T-helper 9 cell (primary cell): ENCODE data around the gene GSK3B.
"Not testable (repeated sequence)": the region's sequence is repeated elsewhere in the genome, so short reads cannot be mapped to it uniquely, and the experiment has no call there.

Experiments used
- DNase-seq: peaks from one replicate; pipeline ENCODE4 v3.0.0-alpha.2; 2020

Gene GSK3B

DNA sequence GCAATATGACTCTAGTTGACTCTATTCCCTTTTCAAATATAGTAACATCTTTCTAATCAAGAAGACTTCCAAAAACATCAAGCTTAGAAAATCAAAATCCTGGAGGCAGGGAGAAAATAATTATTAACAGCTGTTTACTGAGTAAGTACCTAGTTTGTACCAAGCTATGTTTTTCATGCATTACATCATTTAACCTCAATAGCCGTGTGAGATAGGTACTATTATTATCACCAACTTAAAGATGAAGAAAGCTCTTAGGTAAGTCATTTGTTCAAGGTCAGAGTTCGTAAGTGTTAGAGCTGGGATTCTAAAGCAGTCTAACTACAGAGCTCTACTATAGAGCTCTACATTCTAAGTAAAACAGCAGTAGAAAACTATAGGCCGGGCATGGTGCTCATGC, 41.6 kb downstream of the GSK3B start:
- no peak for DNase-seq

GRCh38 chr3:120052225-120052624, 42.0 kb downstream of the GSK3B start:
- DNase-seq = no peak

DNA sequence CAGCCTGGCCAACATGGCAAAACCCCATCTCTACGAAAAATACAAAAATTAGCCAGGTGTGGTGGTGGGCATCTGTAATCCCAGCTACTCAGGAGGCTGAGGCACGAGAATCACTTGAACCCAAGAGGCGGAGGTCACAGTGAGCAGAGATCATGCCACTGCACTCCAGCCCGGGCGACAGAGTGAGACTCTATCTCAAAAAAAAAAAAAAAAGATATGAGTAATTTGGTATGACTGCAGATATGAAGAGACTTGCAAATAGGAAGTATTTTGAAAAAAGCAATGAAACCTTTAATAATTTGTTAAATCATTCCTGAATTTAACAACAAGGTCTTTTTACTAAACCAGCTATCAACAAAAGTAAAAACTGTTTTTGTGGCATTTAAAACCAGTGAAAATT, 42.7 kb downstream of the GSK3B start:
- not testable (repeated sequence) for DNase-seq

GRCh38 chr3:120049881-120050539, 44.2 kb downstream of the GSK3B start:
- DNase-seq = no peak

- DNase-seq = no peak
Observed at GRCh38 chr3:120049072-120049471, 45.2 kb downstream of the GSK3B start.

- no peak for DNase-seq
Observed at GRCh38 chr3:120048355-120049041, 45.7 kb downstream of the GSK3B start.

DNA sequence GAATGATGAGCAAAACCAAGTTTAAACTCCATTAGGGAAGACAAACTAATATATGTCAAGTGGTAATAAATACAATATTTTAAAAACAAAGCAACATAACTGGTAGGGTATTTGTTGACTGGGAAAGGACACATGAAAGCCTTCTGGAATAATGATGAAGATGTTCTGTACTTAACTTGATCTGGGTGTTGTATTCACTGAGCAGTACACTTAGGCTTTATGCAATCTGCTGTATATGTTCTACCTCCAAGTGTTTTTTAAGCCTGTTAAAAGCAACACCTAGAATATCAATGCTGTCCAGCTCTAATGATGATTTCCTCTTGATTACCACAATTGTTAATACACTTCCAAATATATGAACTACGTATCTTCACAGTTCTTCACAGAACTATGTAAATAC, 46.6 kb downstream of the GSK3B start:
- DNase-seq = no peak

DNA sequence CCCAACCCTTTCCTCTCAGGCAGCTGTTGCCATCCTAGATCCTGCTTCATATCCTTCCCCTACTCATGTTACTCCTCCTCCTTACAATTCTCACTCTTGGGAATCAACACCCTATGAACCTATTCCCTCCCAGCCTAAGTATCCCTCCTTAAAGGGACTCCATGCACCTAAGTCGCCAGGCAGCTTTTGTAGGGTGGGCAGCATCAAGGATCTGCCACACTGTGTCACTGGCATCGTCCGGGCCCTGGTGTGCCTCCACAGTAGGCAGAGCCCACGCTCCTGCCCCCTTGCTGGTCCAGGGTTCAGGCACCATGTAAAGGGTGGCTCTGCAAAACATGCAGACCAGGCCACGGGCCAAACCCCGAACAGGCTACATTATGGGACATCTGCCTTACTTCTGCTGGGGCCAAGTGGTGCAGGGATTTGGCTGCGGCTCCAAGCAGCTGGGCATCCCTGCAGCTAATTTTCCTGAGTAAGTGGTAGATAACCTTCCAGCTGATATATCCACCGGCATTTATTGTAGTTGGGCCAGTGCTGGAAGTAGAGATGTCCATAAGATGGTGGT, 53.4 kb downstream of the GSK3B start:
- DNase-seq = no peak

DNA sequence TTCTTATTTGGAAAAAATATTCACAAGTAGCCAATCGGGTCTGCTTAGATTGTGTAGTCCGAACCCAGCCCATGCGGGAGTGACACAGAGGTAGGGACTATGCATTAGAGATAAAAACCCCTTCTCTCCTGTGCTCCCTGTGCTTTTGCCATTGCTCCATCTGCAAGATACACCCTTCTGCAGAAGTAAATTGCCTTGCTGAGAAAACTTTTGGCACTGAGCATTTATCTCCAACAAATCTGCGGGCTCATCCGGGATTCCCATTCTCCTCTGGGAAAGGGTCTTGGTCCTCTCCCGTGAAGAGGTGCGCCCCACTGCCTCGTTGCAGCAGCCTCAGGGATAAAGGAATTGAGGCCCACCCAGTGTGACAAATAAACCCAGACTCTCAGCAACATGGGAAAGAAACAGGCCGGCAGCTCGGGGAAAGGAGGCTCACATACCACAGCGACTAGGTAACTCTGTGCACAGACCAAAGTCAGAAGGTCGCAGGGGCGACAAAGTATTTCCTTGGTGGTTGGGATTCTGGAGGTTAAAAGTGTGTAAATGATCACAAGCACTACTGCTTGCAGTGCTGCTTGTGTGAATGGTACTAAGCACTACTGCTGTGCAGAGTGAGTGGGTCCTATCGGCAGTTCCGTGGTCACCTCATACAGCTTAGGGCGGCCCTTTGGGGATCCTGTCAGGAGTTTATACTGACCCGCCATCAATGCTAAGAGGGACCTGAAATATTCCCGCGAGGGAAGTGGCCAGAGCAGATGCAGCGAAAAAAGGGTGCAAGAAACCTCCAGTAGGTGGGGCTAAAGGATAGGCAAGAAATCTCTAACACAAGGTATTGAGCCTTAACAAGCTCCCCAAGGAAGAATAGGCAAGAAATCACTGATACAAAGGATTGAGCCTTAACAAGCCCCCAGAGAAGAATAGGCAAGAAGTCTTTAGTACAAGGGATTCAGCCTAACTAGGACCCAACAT, 54.3 kb downstream of the GSK3B start:
- DNase-seq = no peak

DNA sequence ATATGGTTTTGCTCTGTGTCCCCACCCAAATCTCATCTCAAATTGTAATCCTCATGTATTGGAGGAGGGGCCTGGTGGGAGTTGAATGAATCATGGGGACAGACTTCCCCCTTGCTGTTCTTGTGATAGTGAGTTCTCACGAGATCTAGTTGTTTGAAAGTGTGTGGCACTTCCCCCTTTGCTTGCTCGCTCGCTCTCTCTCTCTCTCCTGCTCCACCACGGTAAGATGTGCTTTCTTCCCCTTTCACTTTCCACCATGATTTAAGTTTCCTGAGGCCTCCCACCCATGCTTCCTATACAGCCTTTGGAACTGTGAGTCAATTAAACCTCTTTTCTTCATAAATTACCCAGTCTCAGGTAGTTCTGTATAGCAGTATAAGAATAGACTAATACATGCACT, 60.7 kb downstream of the GSK3B start:
- DNase-seq = no peak

- DNase-seq = no peak
Observed at GRCh38 chr3:120031561-120031960, 62.7 kb downstream of the GSK3B start.

DNA sequence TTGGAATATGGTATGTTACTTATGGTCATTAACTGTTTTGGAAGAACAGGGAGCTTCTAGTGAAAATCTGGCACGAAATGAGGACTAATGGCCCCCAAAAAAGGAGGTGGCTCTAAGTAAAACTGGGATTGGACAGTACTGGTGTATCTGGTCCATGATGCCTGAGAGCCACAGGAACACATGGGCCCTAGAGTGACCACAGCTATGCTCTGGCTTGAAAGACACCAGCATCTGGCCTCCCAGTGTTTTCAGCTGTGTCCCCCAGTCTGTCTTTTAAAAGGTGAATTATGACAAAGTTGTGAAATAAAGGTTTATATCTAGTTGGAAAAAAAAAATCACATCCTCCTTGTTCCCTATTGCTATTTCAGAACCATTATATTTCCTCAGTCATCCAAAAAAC, 64.5 kb downstream of the GSK3B start:
- DNase-seq = no peak

DNA sequence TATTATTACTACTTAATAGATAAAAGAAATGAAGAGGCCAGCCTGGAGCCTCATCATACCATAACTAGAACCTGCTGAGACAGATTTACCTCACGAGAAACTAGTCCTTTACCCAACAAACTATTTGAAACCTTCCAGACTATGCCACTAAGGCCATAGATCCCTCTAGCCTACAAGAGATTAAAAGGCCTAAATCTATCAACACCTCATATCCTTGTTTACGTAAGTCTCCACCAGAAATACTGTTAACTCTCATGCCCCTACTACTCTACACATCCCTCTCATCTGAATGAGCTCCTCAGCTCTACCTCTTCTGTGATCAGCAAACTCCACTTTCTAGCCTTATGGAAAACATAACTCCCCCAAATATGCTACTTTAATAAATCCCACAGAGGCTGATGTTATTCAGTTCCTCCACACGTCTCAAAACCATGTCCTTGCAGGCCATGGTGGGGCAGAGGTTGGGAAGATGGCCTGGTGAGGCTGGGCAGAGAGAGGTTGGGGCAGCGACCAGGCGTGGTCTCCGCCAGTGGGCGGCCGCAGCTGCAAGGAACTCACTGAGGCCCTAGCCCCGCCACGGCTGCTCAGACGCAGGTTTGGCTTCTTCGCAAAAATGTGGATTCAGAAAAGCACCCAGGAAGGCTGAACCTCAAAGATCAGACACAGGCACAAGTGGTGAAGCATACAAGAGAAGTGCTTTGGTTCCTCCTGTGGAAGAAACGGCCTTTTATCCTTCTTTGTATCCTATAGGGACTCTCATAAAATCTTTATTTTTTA, 65.8 kb downstream of the GSK3B start:
- no peak for DNase-seq

DNA sequence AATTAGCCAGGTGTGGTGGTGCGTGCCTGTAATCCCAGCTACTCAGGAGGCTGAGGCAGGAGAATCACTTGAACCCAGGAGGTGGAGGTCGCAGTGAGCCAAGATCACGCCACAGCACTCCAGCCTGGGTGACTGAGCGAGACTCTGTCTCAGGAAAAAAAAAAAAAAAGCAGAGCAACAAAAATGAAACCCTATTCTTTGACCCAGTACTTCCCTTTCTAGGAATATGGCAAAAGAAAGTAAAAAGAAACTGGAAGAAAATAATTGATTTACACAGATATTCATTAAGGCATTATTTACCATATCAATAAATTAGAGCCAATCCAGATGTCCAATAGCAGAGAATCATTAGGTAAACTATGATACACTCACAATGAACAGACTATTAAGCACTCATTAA, 67.0 kb downstream of the GSK3B start:
- DNase-seq = no peak

GRCh38 chr3:120025520-120025919, 68.7 kb downstream of the GSK3B start:
- DNase-seq = no peak

GRCh38 chr3:120024103-120024502, 70.1 kb downstream of the GSK3B start:
- no peak for DNase-seq

DNA sequence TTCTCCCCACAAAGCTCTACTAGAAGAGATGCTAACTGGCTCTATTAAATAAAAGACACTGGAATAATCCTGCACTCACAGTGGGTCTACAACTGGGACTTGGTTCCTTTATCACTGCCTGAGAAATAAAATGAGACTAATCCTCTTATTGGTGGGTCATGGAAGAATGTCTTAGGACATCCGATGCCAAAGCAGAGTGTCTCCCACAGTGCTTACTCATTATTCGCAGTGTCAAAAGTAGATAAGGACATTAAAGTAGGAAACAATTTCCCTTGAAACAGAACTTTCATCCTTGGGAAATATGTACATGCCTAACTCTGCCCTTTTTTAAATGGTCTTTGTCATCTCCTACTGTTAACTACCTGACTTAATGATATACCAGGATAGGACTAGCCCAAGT, 71.5 kb downstream of the GSK3B start:
- DNase-seq = no peak

GRCh38 chr3:120021523-120021922, 72.7 kb downstream of the GSK3B start:
- no peak for DNase-seq

DNA sequence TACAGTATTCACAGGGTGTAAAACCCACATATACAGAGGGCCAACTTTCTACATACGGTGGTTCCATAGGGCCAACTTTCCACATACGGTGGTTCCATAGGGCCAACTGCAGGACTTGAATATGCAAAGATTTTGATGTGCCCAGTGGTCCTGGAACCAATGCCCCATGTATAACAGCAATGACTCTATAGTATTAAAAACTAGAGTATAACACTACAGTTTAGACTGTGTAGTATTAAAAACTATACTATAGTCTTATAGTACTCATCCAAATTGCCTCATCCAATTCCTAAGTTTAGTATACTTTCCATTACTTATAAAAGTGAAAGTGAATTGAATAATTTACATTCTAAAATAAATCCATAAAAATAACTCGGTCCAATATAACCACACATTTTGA, 75.9 kb downstream of the GSK3B start:
- no peak for DNase-seq

- no peak for DNase-seq
Observed at GRCh38 chr3:120017692-120018091, 76.6 kb downstream of the GSK3B start.

- DNase-seq = no peak
Observed at GRCh38 chr3:120013481-120013880, 80.8 kb downstream of the GSK3B start.

DNA sequence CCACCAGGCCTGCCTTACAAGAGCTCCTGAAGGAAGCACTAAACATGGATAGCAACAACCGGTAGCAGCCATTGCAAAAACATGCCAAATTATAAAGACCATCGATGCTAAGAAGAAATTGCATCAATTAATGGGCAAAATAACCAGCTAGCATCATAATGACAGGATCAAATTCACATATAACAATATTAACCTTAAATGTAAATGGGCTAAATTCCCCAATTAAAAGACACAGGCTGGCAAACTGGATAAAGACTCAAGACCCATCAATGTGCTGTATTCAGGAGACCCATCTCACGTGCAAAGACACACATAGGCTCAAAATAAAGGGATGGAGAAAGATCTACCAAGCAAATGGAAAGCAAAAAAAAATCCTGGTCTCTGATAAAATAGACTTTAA, 88.5 kb downstream of the GSK3B start:
- DNase-seq = not testable (repeated sequence)
